PC-3 (cell line): ENCODE results near the gene PTCD1. TPM values are rescaled to one million over a fixed set of nuclear protein-coding genes. Genes with fewer than 3 reads are reported as not detected.

Source experiments
- ATAC-seq: fragments of 200-7000 bp; cut with Tn5 transposase; 2 replicates; pipeline ENCODE4 v1.9.1; 2020; ENCODE audit warnings: mild to moderate bottlenecking, moderate library complexity
- BruUV-seq: library from RNA; stranded (reverse); fragments of 400-500 nt; replicated peaks from 2 replicates; lab custom pipeline; 2021; lab: Mats Ljungman, UMichigan
- CTCF ChIA-PET: fragments of 300-600 bp; sonication (Branson Sonifier 250); formaldehyde crosslinking; loops from one replicate; lab custom pipeline; 2022; ENCODE audit warnings: antibody characterized with exemption; lab: Charles Lee
- POLR2A ChIA-PET: fragments of 300-600 bp; sonication (Branson Sonifier 250); formaldehyde crosslinking; loops from one replicate; lab custom pipeline; 2022; ENCODE audit warnings: antibody characterized with exemption; ENCODE audit not compliant: unreplicated experiment; lab: Charles Lee
- DNase-seq: peaks from one replicate; pipeline ENCODE4 v3.0.0-alpha.2; 2015
- H2AFZ ChIP-seq: fragments of 300-600 bp; sonication (generic); 2 replicates; pipeline ENCODE4 v1.6.0; 2016; ENCODE audit warnings: antibody characterized with exemption, low read length
- H3F3A ChIP-seq: fragments of 300-600 bp; sonication (generic); one replicate; pipeline ENCODE4 v1.6.0; 2017; ENCODE audit warnings: antibody characterized with exemption, low read length, control low read depth, mild to moderate bottlenecking; ENCODE audit not compliant: unreplicated experiment
- H3K27ac ChIP-seq: fragments of 300-600 bp; sonication (generic); 2 replicates; pipeline ENCODE4 v1.5.1; 2016; ENCODE audit warnings: mild to moderate bottlenecking, low read length
- H3K27me3 ChIP-seq: fragments of 300-600 bp; sonication (generic); 2 replicates; pipeline ENCODE4 v1.6.1; 2016; ENCODE audit warnings: low read length, mixed read lengths
- H3K36me3 ChIP-seq: fragments of 300-600 bp; sonication (generic); 2 replicates; pipeline ENCODE4 v1.6.1; 2016; ENCODE audit warnings: low read depth, mixed run types, low read length, mixed read lengths
- H3K4me1 ChIP-seq: fragments of 300-600 bp; sonication (generic); 2 replicates; pipeline ENCODE4 v1.5.1; 2016; ENCODE audit warnings: low read length; ENCODE audit not compliant: insufficient read depth
- H3K4me2 ChIP-seq: fragments of 300-600 bp; sonication (generic); 2 replicates; pipeline ENCODE4 v1.6.0; 2016; ENCODE audit warnings: low read length
- H3K4me3 ChIP-seq: fragments of 300-600 bp; sonication (generic); 2 replicates; pipeline ENCODE4 v1.5.1; 2016; ENCODE audit warnings: mild to moderate bottlenecking, low read length, mixed read lengths
- H3K79me2 ChIP-seq: fragments of 300-600 bp; sonication (generic); 2 replicates; pipeline ENCODE4 v1.6.1; 2017; ENCODE audit warnings: low read length, mixed read lengths
- H3K9ac ChIP-seq: fragments of 300-600 bp; sonication (generic); 2 replicates; pipeline ENCODE4 v1.6.0; 2016; ENCODE audit warnings: mild to moderate bottlenecking, low read length
- H3K9me2 ChIP-seq: fragments of 300-600 bp; sonication (generic); replicated peaks from 2 replicates; pipeline ENCODE4 v1.6.1; 2016; ENCODE audit warnings: mixed run types, low read length, mixed read lengths
- H3K9me3 ChIP-seq: fragments of 300-600 bp; sonication (generic); 2 replicates; pipeline ENCODE4 v1.6.1; 2016; ENCODE audit warnings: low read length, mixed read lengths
- H4K20me1 ChIP-seq: fragments of 300-600 bp; sonication (generic); 2 replicates; pipeline ENCODE4 v1.6.1; 2016; ENCODE audit warnings: low read length, mixed read lengths
- CTCF ChIP-seq: fragments of 300-600 bp; sonication (generic); conservative IDR thresholded peaks from 2 replicates; pipeline ENCODE4 v1.5.1; 2017; ENCODE audit warnings: antibody characterized with exemption, low read depth, mild to moderate bottlenecking, low read length
- EZH2 ChIP-seq: fragments of 300-600 bp; sonication (generic); IDR thresholded peaks from one replicate; pipeline ENCODE4 v1.6.1; 2017; ENCODE audit warnings: antibody characterized with exemption, mild to moderate bottlenecking, low read length; ENCODE audit not compliant: unreplicated experiment
- EZH2phosphoT487 ChIP-seq: fragments of 300-600 bp; sonication (generic); IDR thresholded peaks from 2 replicates; pipeline ENCODE4 v1.6.1; 2018; ENCODE audit warnings: mild to moderate bottlenecking, antibody characterized with exemption, low read length, borderline replicate concordance
- intact Hi-C: fragments of 100-400 bp; cut with micrococcal nuclease; formaldehyde crosslinking; loops from 2 replicates; pipeline ENCODE4 v1.9.0; 2023
- total RNA-seq: library from RNA; depleted of rRNA; stranded (reverse); fragments of >200 nt; gene quantifications from 2 replicates; pipeline ENCODE4 v1.2.3, GENCODE V29; 2014

The PTCD1 gene
- total RNA-seq, 1 experiment from 2014 or later: 10.4 TPM

GRCh38 chr7:99449326-99449725 is 10.7 kb upstream of the PTCD1 start:
- Histone ChIP-seq H3K4me1 (no peaks in the 10 kb centered on the region), H3K9me3 (no peaks in the 10 kb centered on the region), H3K36me3 (peaks cover 30% of the 10 kb centered on the region), H2AFZ (no peak overlapping the region), H3K27ac (no peak overlapping the region), H4K20me1 (no peaks in the 10 kb centered on the region), H3K4me3 (no peak overlapping the region), H3F3A (no peaks in the 10 kb centered on the region), H3K27me3 (no peaks in the 10 kb centered on the region), H3K79me2 (no peaks in the 10 kb centered on the region), H3K9ac (no peak overlapping the region), H3K9me2 (no peaks in the 10 kb centered on the region), H3K4me2 (no peak overlapping the region)
- intact Hi-C loops: no loop called here
- ATAC-seq (no peak), DNase-seq (no peak)
- no TSS peak for BruUV-seq
- TF ChIP-seq CTCF: no peak
- no peak for TF ChIP-seq EZH2phosphoT487
- no peak for TF ChIP-seq EZH2
- ChIA-PET CTCF (no interaction called here), POLR2A (no interaction called here)

GRCh38 chr7:99448855-99449254 is 10.3 kb upstream of the PTCD1 start:
- intact Hi-C loops: no loop called here
- no peaks in the 10 kb centered on the region for H3K9me2 ChIP-seq
- H3K9ac ChIP-seq: no peak overlapping the region
- no peak overlapping the region for H3K27ac ChIP-seq
- H3K79me2 ChIP-seq: no peaks in the 10 kb centered on the region
- no peak overlapping the region for H2AFZ ChIP-seq
- DNase-seq (no peak), ATAC-seq (no peak)
- H3K4me1 ChIP-seq: no peaks in the 10 kb centered on the region
- no TSS peak for BruUV-seq
- H3K27me3 ChIP-seq: no peaks in the 10 kb centered on the region
- no peaks in the 10 kb centered on the region for H3K9me3 ChIP-seq
- CTCF ChIA-PET: no interaction called here
- TF ChIP-seq EZH2 (no peak), EZH2phosphoT487 (no peak), CTCF (no peak)
- POLR2A ChIA-PET: no interaction called here
- no peaks in the 10 kb centered on the region for H4K20me1 ChIP-seq
- peaks cover 28% of the 10 kb centered on the region for H3K36me3 ChIP-seq
- H3K4me3 ChIP-seq: no peak overlapping the region
- no peaks in the 10 kb centered on the region for H3F3A ChIP-seq
- H3K4me2 ChIP-seq: no peak overlapping the region

GRCh38 chr7:99447943-99448342 is 9.3 kb upstream of the PTCD1 start:
- Histone ChIP-seq H3K27me3 (no peaks in the 10 kb centered on the region), H3K9me3 (no peaks in the 10 kb centered on the region), H3K27ac (no peak overlapping the region), H2AFZ (no peak overlapping the region), H3K4me2 (no peak overlapping the region), H3K4me1 (no peaks in the 10 kb centered on the region), H3K36me3 (peaks cover 26% of the 10 kb centered on the region; the same call in 1 of the 2 replicates), H3K79me2 (no peaks in the 10 kb centered on the region), H3K9me2 (no peaks in the 10 kb centered on the region), H3K4me3 (no peak overlapping the region), H4K20me1 (no peaks in the 10 kb centered on the region), H3F3A (no peaks in the 10 kb centered on the region), H3K9ac (no peak overlapping the region)
- peak; percentile 41 for TF ChIP-seq CTCF
- no peak for TF ChIP-seq EZH2
- intact Hi-C loops: no loop called here
- ATAC-seq (peak; percentile 55; the same call in 1 of the 2 replicates), DNase-seq (peak; percentile 19)
- CTCF ChIA-PET: interaction anchor here (0.5 kb wide), 1 partner anchor 9 kb away, joined by 5 read pairs; the partner anchor contains the start of genes CPSF4 and PTCD1
- BruUV-seq: no TSS peak
- POLR2A ChIA-PET: no interaction called here
